Right lobe of liver (tissue), 6 donors: Measurements from ENCODE around the gene BANP. TPM values are rescaled to one million over a fixed set of nuclear protein-coding genes. Genes with fewer than 3 reads are reported as not detected.
"Not testable (repeated sequence)": the region's sequence is repeated elsewhere in the genome, so short reads cannot be mapped to it uniquely, and the experiment has no call there.

Source experiments
- ATAC-seq, 4 donors: fragments of 200-7000 bp; cut with Tn5 transposase; one replicate each; pipeline ENCODE4 v1.9.1; 2020; ENCODE audit warnings: mild to moderate bottlenecking in 4 of 4, moderate library complexity in 4 of 4
- DNase-seq, 3 donors: peaks; one replicate each; pipeline ENCODE4 v3.0.0-alpha.2; 2020
- H3K27ac ChIP-seq, 3 donors: fragments of 200-600 bp; one replicate each; pipeline ENCODE4 v1.8.0; 2022
- H3K27me3 ChIP-seq, 2 donors: fragments of 200-600 bp; one replicate each; pipeline ENCODE4 v1.8.0; 2022
- H3K36me3 ChIP-seq, 4 donors: fragments of 200-600 bp; sonication (generic) in 1 of 4; one replicate each; pipeline versions ENCODE4 v1.5.1 to v1.8.0; 2017 to 2022; ENCODE audit warnings: control low read depth in 1 of 4
- H3K4me1 ChIP-seq, 4 donors: fragments of 200-600 bp; sonication (generic) in 1 of 4; one replicate each; pipeline versions ENCODE4 v1.5.1 to v1.8.0; 2017 to 2022; ENCODE audit warnings: control low read depth in 1 of 4
- H3K4me3 ChIP-seq, 3 donors: fragments of 200-600 bp; one replicate each; pipeline ENCODE4 v1.8.0; 2022
- H3K9me3 ChIP-seq, 4 donors: fragments of 200-600 bp; sonication (generic) in 1 of 4; one replicate each; pipeline versions ENCODE4 v1.5.1 to v1.8.0; 2017 to 2022; ENCODE audit warnings: control low read depth in 1 of 4
- POLR2A ChIP-seq: fragments of 450-650 bp; IDR thresholded peaks from one replicate; pipeline ENCODE4 v1.6.1; 2017; ENCODE audit warnings: antibody characterized with exemption, mild to moderate bottlenecking
- WGBS: methylation state at CpG from one replicate; pipeline ENCODE4 v1.1.6; 2018; ENCODE audit warnings: low coverage, low lambda C conversion rate; ENCODE audit not compliant: insufficient coverage; ENCODE audit errors: missing lambda C conversion rate; 5-methylcytosine and 5-hydroxymethylcytosine counted together
- intact Hi-C, 2 donors: fragments of 100-400 bp; cut with DNase I; formaldehyde crosslinking; loops; one replicate each; pipeline versions ENCODE4 v1.11.2 to v1.14.1; 2022
- total RNA-seq, 6 experiments: library from RNA; depleted of rRNA in 2 of 6; stranded (reverse); fragments of >200 nt in 2 of 6; fragmentation: NEBNext Ultra II Directional in 3 of 6; extraction: Animal tissue kit (Norgen Biotek cat#: 25700) in 3 of 6; gene quantifications; one replicate each; pipeline versions ENCODE4 v1.1.0 to v1.2.4, GENCODE V29; 2016 to 2023
- TF ChIP-seq, protein P1 (sequence below), 4 donors: fragments of 200-600 bp in 3 of 4; fragments of 450-650 bp in 1 of 4; IDR thresholded peaks; one replicate each; pipeline versions ENCODE4 v1.5.1 to v1.8.0; 2016 to 2022; ENCODE audit warnings: antibody characterized with exemption in 4 of 4, mild to moderate bottlenecking in 2 of 4
- donor health status: DM: no; HTN: yes; CAD: no.
- donor health status: DM: no; HTN: no; CAD: no.
- donor health status: DM: no; HTN: no; CAD: no.
- donor health status: DM: no; HTN: yes; CAD: no.
- donor health status: DM: no; HTN: yes; CAD: no.

BANP gene
- total RNA-seq, 6 experiments from 2014 or later = 11.2 to 20.7 (median 18.8) TPM

DNA sequence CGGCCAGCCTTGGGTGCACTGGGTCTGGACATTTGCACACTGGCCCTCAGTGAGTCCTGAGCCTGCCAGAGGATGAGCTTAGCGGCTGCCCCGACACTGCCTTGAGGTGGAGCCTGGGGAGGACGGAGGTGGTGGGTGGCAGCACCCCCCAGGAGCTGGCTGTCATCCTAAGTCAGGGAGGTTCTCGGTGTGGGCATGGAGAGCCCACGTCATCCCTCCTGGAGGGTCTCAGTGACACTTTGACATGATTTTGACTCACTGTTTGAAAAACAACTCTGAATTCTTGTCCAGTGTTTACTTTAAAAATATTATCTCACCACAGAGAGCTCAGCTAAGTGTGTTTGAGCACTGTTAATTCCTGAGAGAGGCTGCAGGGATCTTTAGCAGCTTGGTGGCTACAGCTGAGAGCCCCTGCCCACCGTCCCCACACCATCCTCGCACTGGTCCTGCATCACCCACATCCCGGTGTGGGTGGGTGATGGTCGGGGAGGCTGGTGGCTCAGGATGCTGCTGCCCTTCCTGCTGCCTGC is 63.1 kb downstream of the BANP start:
- ATAC-seq (no peak), DNase-seq (no peak)
- WGBS = 88% methylated on average over 4 of the region's 10 CpGs
- Histone ChIP-seq H3K27me3 (no peaks in the 10 kb centered on the region), H3K36me3 (peaks cover 0 to 11% (median 6%) of the 10 kb centered on the region in 4 donors), H3K4me3 (no peak overlapping the region), H3K9me3 (no peaks in the 10 kb centered on the region), H3K27ac (no peak overlapping the region), H3K4me1 (no peaks in the 10 kb centered on the region)
- no peak for TF ChIP-seq POLR2A
- TF ChIP-seq, protein P1, sequence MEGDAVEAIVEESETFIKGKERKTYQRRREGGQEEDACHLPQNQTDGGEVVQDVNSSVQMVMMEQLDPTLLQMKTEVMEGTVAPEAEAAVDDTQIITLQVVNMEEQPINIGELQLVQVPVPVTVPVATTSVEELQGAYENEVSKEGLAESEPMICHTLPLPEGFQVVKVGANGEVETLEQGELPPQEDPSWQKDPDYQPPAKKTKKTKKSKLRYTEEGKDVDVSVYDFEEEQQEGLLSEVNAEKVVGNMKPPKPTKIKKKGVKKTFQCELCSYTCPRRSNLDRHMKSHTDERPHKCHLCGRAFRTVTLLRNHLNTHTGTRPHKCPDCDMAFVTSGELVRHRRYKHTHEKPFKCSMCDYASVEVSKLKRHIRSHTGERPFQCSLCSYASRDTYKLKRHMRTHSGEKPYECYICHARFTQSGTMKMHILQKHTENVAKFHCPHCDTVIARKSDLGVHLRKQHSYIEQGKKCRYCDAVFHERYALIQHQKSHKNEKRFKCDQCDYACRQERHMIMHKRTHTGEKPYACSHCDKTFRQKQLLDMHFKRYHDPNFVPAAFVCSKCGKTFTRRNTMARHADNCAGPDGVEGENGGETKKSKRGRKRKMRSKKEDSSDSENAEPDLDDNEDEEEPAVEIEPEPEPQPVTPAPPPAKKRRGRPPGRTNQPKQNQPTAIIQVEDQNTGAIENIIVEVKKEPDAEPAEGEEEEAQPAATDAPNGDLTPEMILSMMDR (IDR thresholded peaks at IDR 0.05) = no peak
- intact Hi-C loops = no loop called here

DNA sequence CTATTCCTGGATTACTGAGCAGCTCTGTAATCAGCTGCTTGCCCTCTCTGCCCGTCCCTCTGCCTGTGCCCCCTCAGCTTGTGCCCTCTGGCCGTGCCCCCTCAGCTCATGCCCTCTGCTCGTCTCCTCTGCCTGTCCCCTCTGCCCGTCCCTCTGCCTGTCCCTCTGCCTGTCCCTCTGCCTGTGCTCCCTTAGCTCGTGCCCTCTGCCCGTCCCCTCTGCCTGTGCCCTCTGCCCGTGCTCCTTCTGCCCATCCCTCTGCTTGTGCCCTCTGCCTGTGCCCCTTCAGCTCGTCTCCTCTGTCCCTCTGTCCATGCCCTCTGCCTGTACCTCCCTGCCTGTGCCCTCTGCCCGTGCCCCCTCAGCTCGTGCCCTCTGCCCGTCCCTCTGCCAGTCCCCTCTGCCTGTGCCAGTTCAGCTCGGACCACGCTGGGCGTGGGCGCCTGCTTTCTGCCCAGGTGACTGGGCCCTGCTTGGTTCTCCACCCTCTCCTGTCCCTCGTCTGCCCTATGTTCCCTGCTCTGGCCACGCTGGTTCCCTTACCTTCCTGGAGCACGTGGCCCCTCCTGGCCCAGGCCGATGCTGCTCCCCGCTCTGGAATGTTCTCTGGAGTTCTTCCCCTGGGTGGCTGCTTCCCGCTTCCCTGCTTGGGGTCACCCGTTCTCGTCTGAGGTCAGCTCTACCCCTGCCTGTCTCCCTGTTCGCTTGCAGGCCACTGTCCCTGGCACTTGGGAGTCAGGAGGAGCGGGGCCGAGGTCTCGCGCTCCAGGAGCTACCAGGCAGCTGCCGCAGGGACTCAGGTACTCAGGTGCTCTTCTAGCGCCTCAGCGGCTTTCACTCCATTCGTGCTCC is 63.9 kb downstream of the BANP start:
- intact Hi-C loops = no loop called here
- H3K27me3 ChIP-seq = no peaks in the 10 kb centered on the region
- H3K9me3 ChIP-seq = no peaks in the 10 kb centered on the region
- H3K27ac ChIP-seq = no peak overlapping the region
- 89% methylated on average over 14 of the region's 32 CpGs for WGBS
- no peak for ATAC-seq
- no peak overlapping the region for H3K4me3 ChIP-seq
- TF ChIP-seq, protein P1 (IDR thresholded peaks at IDR 0.05) = no peak
- TF ChIP-seq POLR2A = no peak
- no peaks in the 10 kb centered on the region for H3K4me1 ChIP-seq
- H3K36me3 ChIP-seq = peaks cover 0 to 11% (median 6%) of the 10 kb centered on the region in 4 donors
- peak in 1 of 3 donors; percentile 42 for DNase-seq

DNA sequence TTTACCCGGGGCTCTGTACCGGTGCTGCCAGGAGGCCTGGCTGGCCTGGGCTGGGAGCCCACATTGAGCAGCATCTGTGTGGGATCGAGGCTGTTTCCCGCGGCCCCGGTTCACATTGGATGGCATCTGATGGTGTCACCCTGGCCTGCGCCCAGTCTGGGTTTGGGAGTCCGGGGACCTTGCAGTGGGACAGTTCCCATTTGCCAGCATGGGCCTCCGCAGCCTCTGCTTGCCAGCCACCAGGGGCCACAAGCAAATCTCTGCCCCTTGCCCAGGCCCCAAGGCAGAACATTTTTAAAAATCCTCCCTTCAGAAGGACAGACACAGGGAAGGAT is 64.5 kb downstream of the BANP start:
- no peak overlapping the region for H3K27ac ChIP-seq
- peaks cover 0 to 11% (median 5%) of the 10 kb centered on the region in 4 donors for H3K36me3 ChIP-seq
- no peaks in the 10 kb centered on the region for H3K27me3 ChIP-seq
- intact Hi-C loops = no loop called here
- H3K4me3 ChIP-seq = no peak overlapping the region
- no peak for TF ChIP-seq POLR2A
- ATAC-seq (no peak), DNase-seq (peak in 1 of 3 donors; percentile 36)
- no peaks in the 10 kb centered on the region for H3K4me1 ChIP-seq
- H3K9me3 ChIP-seq = no peaks in the 10 kb centered on the region
- WGBS = 100% methylated on average over 1 of the region's 9 CpGs

DNA sequence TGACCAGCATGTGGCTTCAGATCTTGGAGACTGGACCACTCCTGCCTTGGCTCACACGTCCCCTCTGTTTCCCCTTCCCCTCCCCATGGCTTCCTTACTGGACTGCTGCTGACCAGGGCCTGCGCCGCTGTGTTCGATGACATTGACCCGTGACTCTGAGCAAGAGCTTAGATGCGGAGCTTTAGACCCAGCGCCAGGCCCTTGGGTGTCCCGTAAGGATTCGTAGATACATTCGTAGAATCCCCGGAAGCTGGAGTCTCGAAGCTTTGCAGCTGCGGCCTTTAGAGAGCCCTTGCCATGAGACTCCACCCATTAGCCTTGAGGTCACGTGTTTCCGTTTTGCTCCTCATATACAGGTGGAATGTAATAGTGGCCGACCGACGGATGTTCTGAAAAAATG is 65.2 kb downstream of the BANP start:
- H3K9me3 ChIP-seq, H3K27me3 ChIP-seq, H3K27ac ChIP-seq, intact Hi-C loops, ATAC-seq, H3K4me3 ChIP-seq, H3K4me1 ChIP-seq: not testable (repeated sequence)
- WGBS = 87% methylated on average over 10 of the region's 18 CpGs
- peaks cover 0 to 11% (median 3%) of the 10 kb centered on the region in 4 donors for H3K36me3 ChIP-seq
- DNase-seq = peak in 1 of 3 donors; percentile 37

DNA sequence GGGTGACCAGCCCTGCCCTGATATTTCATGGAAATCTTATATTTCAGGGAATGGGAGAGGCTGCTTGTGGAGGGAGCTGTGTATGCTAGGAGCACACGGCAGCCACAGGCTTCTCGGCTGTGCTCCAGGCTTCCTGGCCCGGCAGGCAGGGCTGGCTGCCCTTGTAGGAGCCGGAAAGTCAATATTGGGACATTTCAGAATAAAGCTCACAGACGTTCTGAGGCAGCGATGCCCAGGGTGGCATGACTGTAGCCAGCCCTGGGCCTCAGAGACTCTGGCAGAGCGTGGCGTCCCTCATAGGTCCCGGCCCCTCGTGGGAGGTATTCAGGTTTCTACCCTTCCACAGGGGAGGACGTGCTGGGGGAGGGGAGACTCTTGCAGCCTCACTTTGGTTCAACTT is 65.7 kb downstream of the BANP start:
- intact Hi-C loops = no loop called here
- WGBS = 92% methylated on average over 2 of the region's 11 CpGs

More for the DNA sequence above, 65.7 kb downstream of the BANP start:
- no peaks in the 10 kb centered on the region for H3K9me3 ChIP-seq
- H3K4me1 ChIP-seq = no peaks in the 10 kb centered on the region
- H3K4me3 ChIP-seq = no peak overlapping the region
- TF ChIP-seq, protein P1 (IDR thresholded peaks at IDR 0.05) = no peak
- no peak for TF ChIP-seq POLR2A
- no peaks in the 10 kb centered on the region for H3K27me3 ChIP-seq
- peak; percentile 27 to 85 (median 40) for ATAC-seq
- H3K27ac ChIP-seq = no peak overlapping the region
- H3K36me3 ChIP-seq = peaks cover 0 to 11% (median 3%) of the 10 kb centered on the region in 4 donors
- DNase-seq = peak in 1 of 3 donors; percentile 56
